Activated naive CD8-positive, alpha-beta T cell (primary cell): ENCODE results near the gene PFKFB1.
A peak's percentile ranks its signal among the peaks of the same experiment; 100 is the strongest.

Source experiments
- H3K27ac Mint-ChIP-seq: one replicate; pipeline ENCODE4 v1.8.0; 2021; ENCODE audit warnings: mixed read lengths
- H3K27me3 Mint-ChIP-seq: one replicate; pipeline ENCODE4 v1.8.0; 2021; ENCODE audit warnings: mixed read lengths
- H3K36me3 Mint-ChIP-seq: one replicate; pipeline ENCODE4 v1.8.0; 2021; ENCODE audit warnings: mixed read lengths
- H3K4me1 Mint-ChIP-seq: one replicate; pipeline ENCODE4 v1.8.0; 2021; ENCODE audit warnings: low read depth, mixed read lengths
- H3K4me3 Mint-ChIP-seq: one replicate; pipeline ENCODE4 v1.8.0; 2021; ENCODE audit warnings: mild to moderate bottlenecking, mixed read lengths
- H3K9me3 Mint-ChIP-seq: one replicate; pipeline ENCODE4 v1.8.0; 2021; ENCODE audit warnings: low read depth, mixed read lengths

The PFKFB1 gene

DNA sequence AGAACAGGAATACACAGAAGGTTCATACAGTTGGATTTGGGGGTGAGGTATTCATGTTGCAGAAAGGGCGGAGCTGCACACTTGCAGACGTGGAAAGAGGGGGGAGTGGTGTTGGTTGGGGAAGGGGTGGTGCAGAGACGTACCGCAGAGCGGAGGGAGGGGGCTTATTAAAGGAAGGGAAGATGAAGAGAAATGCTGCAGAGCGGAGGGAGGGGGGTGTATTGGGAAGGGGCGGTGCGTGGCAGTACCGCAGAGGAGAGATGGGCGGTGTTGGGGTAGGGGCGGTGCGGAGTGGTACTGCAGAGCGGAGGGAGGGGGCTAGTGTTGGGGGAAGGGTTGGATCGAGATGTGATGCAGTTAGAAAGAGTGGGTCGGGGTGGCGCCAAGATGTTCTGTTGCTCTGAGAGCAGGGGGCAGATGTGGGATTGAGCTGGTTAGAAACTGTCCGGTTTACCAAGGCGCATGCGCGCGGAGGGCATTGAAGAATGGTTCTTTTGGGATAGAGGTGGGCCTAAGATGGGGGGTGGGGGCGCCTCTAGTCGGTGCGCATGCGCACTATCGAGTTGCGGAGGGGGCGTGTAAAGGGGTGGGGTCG is 72.5 kb downstream of the PFKFB1 start:
- Mint-ChIP-seq H3K36me3 (no peaks in the 10 kb centered on the region), H3K27me3 (no peaks in the 10 kb centered on the region), H3K9me3 (no peaks in the 10 kb centered on the region), H3K4me3 (peak overlapping the region; percentile 93), H3K27ac (peak overlapping the region; percentile 28), H3K4me1 (peaks cover 17% of the 10 kb centered on the region)

DNA sequence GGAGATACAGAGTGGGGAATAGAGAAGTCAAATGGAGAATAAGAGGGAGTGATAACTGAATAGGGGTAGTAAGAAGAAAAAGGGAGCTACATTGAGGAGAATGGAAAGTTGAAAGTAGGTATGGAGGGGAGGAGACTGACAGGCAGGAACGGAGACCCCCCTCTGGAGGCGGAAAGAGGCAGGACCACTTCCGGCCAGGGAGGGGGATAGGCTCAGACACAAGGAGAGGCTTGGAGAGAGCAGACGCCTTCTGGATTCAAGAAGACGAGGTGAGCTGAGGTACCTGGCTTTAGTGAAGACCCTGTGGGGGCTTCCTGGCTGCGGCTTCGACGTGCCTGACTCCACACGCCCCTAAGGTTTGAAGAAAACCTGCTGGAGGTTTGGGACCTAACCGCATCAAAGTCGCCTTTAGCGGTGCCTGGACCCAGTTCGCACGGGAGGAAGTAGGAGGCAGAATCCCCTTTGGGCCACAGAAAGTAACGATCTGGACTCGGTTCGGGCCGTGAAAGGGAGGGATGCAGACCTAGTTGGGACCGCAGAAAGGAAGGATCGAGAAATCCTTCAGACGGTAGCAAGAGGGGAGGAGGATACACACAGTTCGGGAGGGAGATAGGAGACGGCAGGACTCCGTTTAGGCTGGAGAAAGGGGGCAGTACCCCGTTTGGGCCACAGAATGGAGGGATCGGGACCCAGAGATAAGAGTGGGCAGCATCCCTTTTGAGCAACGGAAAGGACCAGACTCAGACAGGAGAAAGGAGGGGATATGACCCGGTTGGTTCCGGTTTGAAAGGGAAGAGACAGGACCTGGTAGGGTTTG is 73.2 kb downstream of the PFKFB1 start, which contains the start of gene TRO:
TSS of gene TRO (plus strand) at position 215 of the 817 bp plus-strand sequence. CDS start 1,423 bp downstream, outside the sequence.
- H3K4me1 Mint-ChIP-seq: peaks cover 17% of the 10 kb centered on the region
- H3K27ac Mint-ChIP-seq: peak within 1 kb of the TSS; percentile 28
- no peaks in the 10 kb centered on the region for H3K9me3 Mint-ChIP-seq
- peak within 1 kb of the TSS; percentile 93 for H3K4me3 Mint-ChIP-seq
- no peaks in the 10 kb centered on the region for H3K36me3 Mint-ChIP-seq
- H3K27me3 Mint-ChIP-seq: no peaks in the 10 kb centered on the region

GRCh38 chrX:54909941-54910340 is 84.0 kb downstream of the PFKFB1 start:
- Mint-ChIP-seq H3K4me3 (no peak overlapping the region), H3K27ac (no peak overlapping the region), H3K4me1 (no peaks in the 10 kb centered on the region), H3K27me3 (no peaks in the 10 kb centered on the region), H3K9me3 (peaks cover 5% of the 10 kb centered on the region), H3K36me3 (peaks cover 2% of the 10 kb centered on the region)

- Mint-ChIP-seq H3K4me3 (no peak overlapping the region), H3K27me3 (peaks cover 1% of the 10 kb centered on the region), H3K4me1 (no peaks in the 10 kb centered on the region), H3K27ac (no peak overlapping the region), H3K36me3 (no peaks in the 10 kb centered on the region), H3K9me3 (no peaks in the 10 kb centered on the region)
These were observed 99.8 kb downstream of the PFKFB1 start for GRCh38 chrX:54894159-54894558.

- Mint-ChIP-seq H3K4me3 (no peak overlapping the region), H3K27me3 (peaks cover 1% of the 10 kb centered on the region), H3K4me1 (no peaks in the 10 kb centered on the region), H3K27ac (no peak overlapping the region), H3K36me3 (no peaks in the 10 kb centered on the region), H3K9me3 (no peaks in the 10 kb centered on the region)
These were observed 102.4 kb downstream of the PFKFB1 start for GRCh38 chrX:54891573-54891972.

DNA sequence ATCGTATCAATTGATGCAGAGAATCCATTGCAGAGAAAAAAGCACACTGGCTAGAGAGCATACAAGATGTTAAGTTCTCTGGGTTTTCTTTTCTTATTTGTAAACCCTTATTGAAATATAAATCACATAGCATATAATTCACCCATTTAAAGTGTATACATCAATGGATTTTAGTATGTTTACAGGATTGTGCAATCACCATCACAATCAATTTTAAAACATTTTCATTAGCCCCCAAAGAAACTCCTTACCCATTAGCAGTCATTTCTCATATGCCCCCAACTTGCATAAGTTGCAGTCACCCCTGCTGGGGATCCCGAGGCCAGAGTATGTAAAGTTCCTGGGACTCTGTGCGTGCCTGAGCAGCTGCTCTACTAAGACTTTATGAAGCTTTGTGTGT is 108.2 kb downstream of the PFKFB1 start:
- H3K4me1 Mint-ChIP-seq: no peaks in the 10 kb centered on the region
- peaks cover 1% of the 10 kb centered on the region for H3K27me3 Mint-ChIP-seq

More for the DNA sequence above, 108.2 kb downstream of the PFKFB1 start:
- no peaks in the 10 kb centered on the region for H3K36me3 Mint-ChIP-seq
- no peaks in the 10 kb centered on the region for H3K9me3 Mint-ChIP-seq
- no peak overlapping the region for H3K27ac Mint-ChIP-seq
- no peak overlapping the region for H3K4me3 Mint-ChIP-seq
